OCI-LY1 (cell line): ENCODE results near the gene SNX8.

Source experiments
- H2AFZ ChIP-seq: fragments of 200-600 bp; sonication (generic), shearing (Covaris generic); 2 replicates; pipeline ENCODE4 v1.6.0; 2014; ENCODE audit warnings: antibody characterized with exemption, mild to moderate bottlenecking, low read length
- H3F3A ChIP-seq: fragments of 200-600 bp; sonication (generic), shearing (Covaris generic); 2 replicates; pipeline ENCODE4 v1.6.0; 2014; ENCODE audit warnings: mild to moderate bottlenecking, antibody characterized with exemption, low read length, moderate library complexity; ENCODE audit not compliant: insufficient read depth
- H3K27ac ChIP-seq: fragments of 200-600 bp; sonication (generic); 2 replicates; pipeline ENCODE4 v1.5.1; 2014; ENCODE audit warnings: low read length, mixed run types, mild to moderate bottlenecking, low read depth; ENCODE audit not compliant: poor library complexity, severe bottlenecking
- H3K27me3 ChIP-seq: fragments of 200-600 bp; sonication (generic); 2 replicates; pipeline ENCODE4 v1.6.0; 2014; ENCODE audit warnings: antibody characterized with exemption, mild to moderate bottlenecking, low read length, moderate library complexity; ENCODE audit not compliant: insufficient read depth
- H3K36me3 ChIP-seq: fragments of 200-600 bp; sonication (generic); 2 replicates; pipeline ENCODE4 v1.6.1; 2014; ENCODE audit warnings: mild to moderate bottlenecking, antibody characterized with exemption, low read length, moderate library complexity, mixed read lengths; ENCODE audit not compliant: insufficient read depth
- H3K4me1 ChIP-seq: fragments of 200-600 bp; sonication (generic); 2 replicates; pipeline ENCODE4 v1.5.1; 2014; ENCODE audit warnings: mild to moderate bottlenecking, low read length, moderate library complexity; ENCODE audit not compliant: insufficient read depth, severe bottlenecking
- H3K4me2 ChIP-seq: fragments of 200-600 bp; sonication (generic), shearing (Covaris generic); 2 replicates; pipeline ENCODE4 v1.6.1; 2014; ENCODE audit warnings: low read length
- H3K4me3 ChIP-seq: fragments of 200-600 bp; sonication (generic); 2 replicates; pipeline ENCODE4 v1.5.1; 2014; ENCODE audit warnings: low read length, low read depth, mild to moderate bottlenecking, mixed read lengths; ENCODE audit not compliant: poor library complexity, severe bottlenecking
- H3K79me2 ChIP-seq: fragments of 200-600 bp; shearing (Covaris generic); 2 replicates; pipeline ENCODE4 v1.6.1; 2016; ENCODE audit warnings: mixed run types, low read length, mixed read lengths; ENCODE audit not compliant: insufficient read depth
- H3K9ac ChIP-seq: fragments of 200-600 bp; sonication (generic), shearing (Covaris generic); 2 replicates; pipeline ENCODE4 v1.6.1; 2014; ENCODE audit warnings: mild to moderate bottlenecking, low read length, mixed read lengths
- H3K9me2 ChIP-seq: fragments of 200-600 bp; sonication (generic), shearing (Covaris generic); 2 replicates; pipeline ENCODE4 v1.6.1; 2014; ENCODE audit warnings: low read depth, mild to moderate bottlenecking, low read length, mixed read lengths
- H3K9me3 ChIP-seq: fragments of 200-600 bp; shearing (Covaris generic); 2 replicates; pipeline ENCODE4 v1.6.1; 2014; ENCODE audit warnings: low read length, mixed read lengths
- H4K20me1 ChIP-seq: fragments of 200-600 bp; sonication (generic), shearing (Covaris generic); 2 replicates; pipeline ENCODE4 v1.6.0; 2016; ENCODE audit warnings: mild to moderate bottlenecking, low read length; ENCODE audit not compliant: insufficient read depth
- EZH2 ChIP-seq: fragments of 200-600 bp; sonication (generic), shearing (Covaris generic); IDR thresholded peaks from 2 replicates; pipeline ENCODE4 v1.8.0; 2017; ENCODE audit warnings: borderline replicate concordance, mixed run types, mild to moderate bottlenecking, antibody characterized with exemption, low read length, moderate library complexity, mixed read lengths
- TF ChIP-seq, protein P1 (sequence below): fragments of 200-600 bp; sonication (generic), shearing (Covaris generic); IDR thresholded peaks from 2 replicates; pipeline ENCODE4 v1.5.1; 2017; ENCODE audit warnings: mild to moderate bottlenecking, antibody characterized with exemption, low read length, moderate library complexity, mixed read lengths

SNX8 gene

DNA sequence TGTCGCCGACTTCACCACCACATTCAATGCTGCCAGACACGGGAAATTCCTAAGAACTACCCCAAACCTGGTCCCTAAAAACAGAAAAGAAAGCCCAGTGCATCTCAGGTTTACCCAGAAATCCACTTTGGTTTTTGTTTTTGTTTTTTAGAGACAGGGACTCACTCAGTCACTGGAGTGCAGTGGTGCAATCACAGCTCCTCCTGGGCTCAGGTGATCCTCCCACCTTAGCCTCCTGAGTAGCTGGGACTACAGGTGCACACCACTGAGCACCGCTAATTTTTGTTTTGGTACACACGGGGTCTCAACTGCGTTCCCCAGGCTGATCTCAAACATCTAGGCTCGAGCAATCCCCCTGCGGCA, 104.3 kb downstream of the SNX8 start:
- TF ChIP-seq EZH2: no peak
- TF ChIP-seq, protein P1, sequence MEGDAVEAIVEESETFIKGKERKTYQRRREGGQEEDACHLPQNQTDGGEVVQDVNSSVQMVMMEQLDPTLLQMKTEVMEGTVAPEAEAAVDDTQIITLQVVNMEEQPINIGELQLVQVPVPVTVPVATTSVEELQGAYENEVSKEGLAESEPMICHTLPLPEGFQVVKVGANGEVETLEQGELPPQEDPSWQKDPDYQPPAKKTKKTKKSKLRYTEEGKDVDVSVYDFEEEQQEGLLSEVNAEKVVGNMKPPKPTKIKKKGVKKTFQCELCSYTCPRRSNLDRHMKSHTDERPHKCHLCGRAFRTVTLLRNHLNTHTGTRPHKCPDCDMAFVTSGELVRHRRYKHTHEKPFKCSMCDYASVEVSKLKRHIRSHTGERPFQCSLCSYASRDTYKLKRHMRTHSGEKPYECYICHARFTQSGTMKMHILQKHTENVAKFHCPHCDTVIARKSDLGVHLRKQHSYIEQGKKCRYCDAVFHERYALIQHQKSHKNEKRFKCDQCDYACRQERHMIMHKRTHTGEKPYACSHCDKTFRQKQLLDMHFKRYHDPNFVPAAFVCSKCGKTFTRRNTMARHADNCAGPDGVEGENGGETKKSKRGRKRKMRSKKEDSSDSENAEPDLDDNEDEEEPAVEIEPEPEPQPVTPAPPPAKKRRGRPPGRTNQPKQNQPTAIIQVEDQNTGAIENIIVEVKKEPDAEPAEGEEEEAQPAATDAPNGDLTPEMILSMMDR: no peak
- Histone ChIP-seq H3K27me3 (no peaks in the 10 kb centered on the region), H3F3A (no peaks in the 10 kb centered on the region), H3K9me2 (no peaks in the 10 kb centered on the region), H4K20me1 (no peaks in the 10 kb centered on the region), H3K79me2 (no peaks in the 10 kb centered on the region), H3K27ac (no peak overlapping the region), H3K9ac (no peak overlapping the region), H3K4me1 (peaks cover 4% of the 10 kb centered on the region), H3K4me3 (no peak overlapping the region), H3K36me3 (peaks cover 69% of the 10 kb centered on the region), H3K4me2 (no peak overlapping the region), H2AFZ (no peak overlapping the region), H3K9me3 (no peaks in the 10 kb centered on the region)

DNA sequence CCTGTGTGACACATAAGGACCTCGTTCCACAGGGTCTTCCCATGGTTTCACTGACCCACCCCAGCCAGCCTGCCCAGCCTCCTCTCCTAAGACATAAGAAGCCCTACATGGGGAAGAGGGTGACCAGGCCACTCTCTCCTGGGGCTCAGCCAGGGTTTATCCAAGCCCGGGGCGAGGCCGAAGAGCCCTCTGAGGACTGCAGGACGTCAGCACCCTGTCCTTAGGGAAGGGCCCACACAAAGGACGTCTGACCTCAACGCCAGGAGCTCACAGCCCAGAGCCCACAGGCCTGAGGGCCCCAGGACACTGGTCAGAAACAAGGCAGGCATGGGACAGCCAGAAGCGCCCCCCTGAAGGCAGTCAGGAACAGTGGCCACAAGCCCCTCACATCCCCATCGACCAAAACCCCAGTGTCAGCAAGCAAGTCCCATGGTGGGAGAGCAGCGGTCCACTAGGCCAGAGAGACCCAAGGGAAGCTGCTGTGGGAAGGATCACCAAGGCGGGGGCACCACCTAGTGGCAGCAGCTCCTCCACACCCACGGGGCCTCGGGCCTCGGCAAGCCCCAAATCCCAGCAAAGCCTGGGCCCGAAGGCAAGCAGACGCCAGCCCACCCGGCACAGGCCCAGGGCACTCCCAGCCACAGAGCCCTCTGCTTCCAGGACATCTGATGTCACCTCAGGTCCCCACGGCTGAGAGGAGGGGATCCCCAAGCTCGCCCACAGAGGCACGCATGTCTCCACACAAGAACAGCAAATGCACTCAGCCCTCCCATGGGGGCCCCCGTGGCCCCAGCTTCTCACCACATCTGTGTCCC, 104.9 kb downstream of the SNX8 start:
- Histone ChIP-seq H2AFZ (no peak overlapping the region), H3K4me2 (no peak overlapping the region), H3K27ac (no peak overlapping the region), H3K36me3 (peaks cover 63% of the 10 kb centered on the region), H3K9ac (no peak overlapping the region), H3K27me3 (no peaks in the 10 kb centered on the region), H3K79me2 (no peaks in the 10 kb centered on the region), H3F3A (no peaks in the 10 kb centered on the region), H4K20me1 (no peaks in the 10 kb centered on the region), H3K9me3 (no peaks in the 10 kb centered on the region), H3K4me3 (no peak overlapping the region), H3K9me2 (no peaks in the 10 kb centered on the region), H3K4me1 (peaks cover 6% of the 10 kb centered on the region)
- TF ChIP-seq, protein P1: peak; percentile 84
- TF ChIP-seq EZH2: no peak

DNA sequence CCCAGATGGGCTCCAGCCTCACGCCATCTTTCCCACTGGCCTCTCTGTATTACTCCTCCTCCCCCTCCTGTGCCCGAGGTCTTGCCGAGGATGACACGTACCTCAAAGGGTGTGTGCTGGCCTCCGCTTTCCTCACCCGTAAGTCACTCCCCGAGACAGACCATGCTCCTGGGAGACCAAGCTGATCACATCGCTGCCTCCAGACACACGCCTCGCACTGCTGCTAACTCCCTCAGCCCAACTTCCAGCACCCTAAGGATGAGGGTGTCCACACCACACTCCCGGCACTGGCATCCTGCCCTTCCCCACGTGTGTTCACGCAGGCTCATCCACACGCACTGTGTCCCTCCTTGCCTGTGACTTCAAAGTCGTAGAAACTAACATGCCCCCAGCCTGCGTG, 105.5 kb downstream of the SNX8 start:
- peaks cover 56% of the 10 kb centered on the region for H3K36me3 ChIP-seq

More for the DNA sequence above, 105.5 kb downstream of the SNX8 start:
- Histone ChIP-seq H3F3A (no peaks in the 10 kb centered on the region), H4K20me1 (no peaks in the 10 kb centered on the region), H3K79me2 (no peaks in the 10 kb centered on the region), H3K4me1 (peaks cover 12% of the 10 kb centered on the region), H3K9ac (no peak overlapping the region), H3K9me3 (no peaks in the 10 kb centered on the region), H3K4me3 (no peak overlapping the region), H3K27ac (no peak overlapping the region), H3K27me3 (no peaks in the 10 kb centered on the region), H3K9me2 (no peaks in the 10 kb centered on the region), H2AFZ (no peak overlapping the region), H3K4me2 (no peak overlapping the region)
- no peak for TF ChIP-seq EZH2
- TF ChIP-seq, protein P1: no peak
